HepG2 (cell line): Measurements from ENCODE around the gene ARHGAP23. TPM values are rescaled to one million over a fixed set of nuclear protein-coding genes. Genes with fewer than 3 reads are reported as not detected.

Source experiments
- ATAC-seq: fragments of 200-7000 bp; cut with Tn5 transposase; 3 replicates; pipeline ENCODE4 v1.9.1; 2020; ENCODE audit warnings: mild to moderate bottlenecking, moderate library complexity
- BruUV-seq: library from RNA; stranded (reverse); fragments of 400-500 nt; replicated peaks from 2 replicates; lab custom pipeline; 2021; lab: Mats Ljungman, UMichigan
- CTCF ChIA-PET: fragments of 300-600 bp; formaldehyde crosslinking; extraction: SDS; loops from one replicate; lab custom pipeline; 2021; ENCODE audit warnings: low total read pairs, inconsistent platforms, low intra/inter-chr PET ratio; lab: Yijun Ruan, JAX
- POLR2A ChIA-PET: fragments of 350-600 bp; sonication (Branson Sonifier 250); formaldehyde crosslinking; loops from one replicate; lab custom pipeline; 2020; ENCODE audit warnings: antibody characterized with exemption, inconsistent platforms; lab: Yijun Ruan, JAX
- DNase-seq: peaks from one replicate; pipeline ENCODE4 v3.0.0-alpha.2; 2015; ENCODE audit warnings: low spot score
- FAIRE-seq: peaks from 3 replicates; lab custom pipeline; 2011; peaks lifted over from hg19 to GRCh38; lab: Jason Lieb, UNC
- H2AFZ ChIP-seq: one replicate; pipeline ENCODE4 v1.6.1; 2011; ENCODE audit warnings: low read length, inconsistent platforms
- H3K27ac ChIP-seq: fragments of 300-600 bp; 3 replicates; pipeline ENCODE4 v1.8.0; 2011; ENCODE audit warnings: mixed run types, mild to moderate bottlenecking, mixed read lengths, low read length, inconsistent platforms; ENCODE audit not compliant: insufficient read depth; ENCODE audit errors: extremely low read length
- H3K27me3 ChIP-seq, 2 experiments: fragments of 200-600 bp in 1 of 2; 2 replicates in 1 of 2; 3 replicates in 1 of 2; pipeline versions ENCODE4 v1.6.0 to v1.8.0; 2011; ENCODE audit warnings: low read length in 2 of 2, mild to moderate bottlenecking in 2 of 2, moderate library complexity in 2 of 2, inconsistent platforms in 1 of 2; ENCODE audit not compliant: insufficient read depth in 2 of 2, control insufficient read depth in 1 of 2
- H3K36me3 ChIP-seq, 2 experiments: fragments of 200-600 bp in 1 of 2; replicated peaks in 1 of 2; 2 replicates in 1 of 2; 3 replicates in 1 of 2; pipeline versions ENCODE4 v1.5.1 to v1.8.0; 2011; ENCODE audit warnings: low read length in 2 of 2, inconsistent platforms in 1 of 2; ENCODE audit not compliant: insufficient read depth in 2 of 2, control insufficient read depth in 1 of 2
- H3K4me1 ChIP-seq: 2 replicates; pipeline ENCODE4 v1.5.1; 2012; ENCODE audit warnings: low read length, inconsistent platforms; ENCODE audit not compliant: insufficient read depth
- H3K4me2 ChIP-seq: 2 replicates; pipeline ENCODE4 v1.6.0; 2011; ENCODE audit warnings: low read depth, low read length, inconsistent platforms
- H3K4me3 ChIP-seq, 3 experiments: fragments of 200-600 bp in 1 of 3; sonication (generic), shearing (Covaris generic) in 1 of 3; replicated peaks in 1 of 3; 2 replicates each; pipeline ENCODE4 v1.5.1; 2011 to 2016; ENCODE audit warnings: low read length in 3 of 3, inconsistent platforms in 2 of 3, low read depth in 2 of 3, mild to moderate bottlenecking in 2 of 3, control low read depth in 1 of 3, mixed read lengths in 1 of 3; ENCODE audit not compliant: insufficient read depth in 1 of 3
- H3K79me2 ChIP-seq: one replicate; pipeline ENCODE4 v1.6.1; 2011; ENCODE audit warnings: low read length, inconsistent platforms; ENCODE audit not compliant: insufficient read depth
- H3K9ac ChIP-seq: 2 replicates; pipeline ENCODE4 v1.6.0; 2011; ENCODE audit warnings: mild to moderate bottlenecking, low read depth, low read length, inconsistent platforms; ENCODE audit not compliant: insufficient read depth
- H3K9me3 ChIP-seq: 2 replicates; pipeline ENCODE4 v1.5.1; 2012; ENCODE audit warnings: mild to moderate bottlenecking, low read length
- H4K20me1 ChIP-seq: 2 replicates; pipeline ENCODE4 v1.6.0; 2011; ENCODE audit warnings: inconsistent platforms, mild to moderate bottlenecking, low read length, moderate library complexity; ENCODE audit not compliant: insufficient read depth
- ARID5B ChIP-seq: IDR thresholded peaks from 2 replicates; pipeline ENCODE4 v1.4.0; 2020; ENCODE audit warnings: mild to moderate bottlenecking, missing genetic modification reagents
- ZGPAT ChIP-seq: IDR thresholded peaks from 2 replicates; pipeline ENCODE4 v1.6.1; 2016; ENCODE audit warnings: mild to moderate bottlenecking
- WGBS: methylation state at CpG from one replicate; pipeline ENCODE4 v1.1.6; 2017; ENCODE audit warnings: low lambda C conversion rate; 5-methylcytosine and 5-hydroxymethylcytosine counted together
- in situ Hi-C: cut with HindIII; loops from 2 replicates; pipeline ENCODE4 v1.10.0; 2017; ENCODE audit warnings: low pct_unique_long_range_greater_than_20kb; ENCODE audit not compliant: extremely low pct_ligation_motif_present
- intact Hi-C: fragments of 100-400 bp; cut with micrococcal nuclease; formaldehyde crosslinking; loops from one replicate; pipeline ENCODE4 v1.10.0; 2022; ENCODE audit not compliant: unreplicated experiment
- polyA plus RNA-seq, 8 experiments: library from polyadenylated mRNA; depleted of rRNA in 3 of 8; stranded (reverse) in 7 of 8; unstranded in 1 of 8; fragments of >200 nt; fragmentation: Illumina TruSeq in 4 of 8; extraction: Trizol in 4 of 8; gene quantifications; 2 replicates each; pipeline versions ENCODE4 v1.2.1 to v1.2.3, GENCODE V29; 2011 to 2016; ENCODE audit warnings: low read depth in 4 of 8, missing spikeins in 1 of 8, mixed read lengths in 1 of 8; ENCODE audit not compliant: insufficient read depth in 1 of 8
- total RNA-seq, 5 experiments: library from RNA; depleted of rRNA; stranded (reverse); fragments of >200 nt; fragmentation: Illumina TruSeq; extraction: Trizol; gene quantifications; 2 replicates each; pipeline ENCODE4 v1.2.3, GENCODE V29; 2016; ENCODE audit warnings: low read depth in 1 of 5

The ARHGAP23 gene
- total and polyA plus RNA-seq, 2 of the 13 experiments (the other 11 are each of a cell fraction or from before 2014, with no cell fraction given) = 0.03 TPM; not detected in 1

- CTCF ChIA-PET = interaction anchor here (0.9 to 2.5 kb wide), 3 partner anchors 16 to 159 kb away, joined by 3 to 18 read pairs (median 14); no protein-coding TSS in a partner anchor
- Histone ChIP-seq H3K36me3 (no peaks in the 10 kb centered on the region), H3K9ac (no peak overlapping the region), H3K27ac (no peak overlapping the region), H4K20me1 (no peaks in the 10 kb centered on the region), H2AFZ (no peak overlapping the region), H3K9me3 (no peaks in the 10 kb centered on the region), H3K4me3 (no peak overlapping the region), H3K79me2 (no peaks in the 10 kb centered on the region), H3K4me1 (peaks cover 25% of the 10 kb centered on the region), H3K4me2 (no peak overlapping the region), H3K27me3 (peaks cover 9 to 78% of the 10 kb centered on the region in 2 experiments; a peak in 4 of 5 replicates)
- WGBS = 35% methylated on average over 6 of the region's 6 CpGs
- no peak for FAIRE-seq
- intact Hi-C loops = loop anchor here (5.0 kb wide), 1 partner anchor 159 kb away; no protein-coding TSS in a partner anchor
- POLR2A ChIA-PET = interaction anchor here (1.4 kb wide), 1 partner anchor 159 kb away, joined by 5 read pairs; no protein-coding TSS in a partner anchor
- ATAC-seq = no peak
- TF ChIP-seq ZGPAT = no peak
- no peak for TF ChIP-seq ARID5B
- in situ Hi-C loops = no loop called here
- no peak for DNase-seq
- no TSS peak for BruUV-seq
These were observed 80.3 kb downstream of the ARHGAP23 start for GRCh38 chr17:38508570-38508950.
